ENCODE measurements around the gene BRIP1.

The BRIP1 gene

DNA sequence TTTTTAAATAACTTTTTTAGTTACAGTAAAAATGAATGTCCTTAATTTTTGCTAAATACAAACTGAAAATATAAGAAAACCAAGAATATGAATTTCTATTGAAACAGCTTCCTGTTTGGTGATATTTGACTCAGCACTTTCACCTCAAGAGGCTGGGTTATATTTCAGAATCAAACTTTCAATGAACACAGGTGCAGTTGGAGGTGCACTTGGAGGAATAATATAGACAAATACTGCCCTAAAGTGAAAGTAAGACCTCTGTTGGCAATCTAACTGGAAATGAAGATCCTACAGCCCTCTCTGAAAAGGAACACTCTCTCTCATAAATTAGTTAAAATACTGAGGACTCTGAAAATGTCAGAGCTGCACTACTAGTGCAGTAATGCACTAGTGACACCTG is 106.2 kb downstream of the BRIP1 start:
- no peak for DNase-seq (ENCODE audit: low spot score)

DNA sequence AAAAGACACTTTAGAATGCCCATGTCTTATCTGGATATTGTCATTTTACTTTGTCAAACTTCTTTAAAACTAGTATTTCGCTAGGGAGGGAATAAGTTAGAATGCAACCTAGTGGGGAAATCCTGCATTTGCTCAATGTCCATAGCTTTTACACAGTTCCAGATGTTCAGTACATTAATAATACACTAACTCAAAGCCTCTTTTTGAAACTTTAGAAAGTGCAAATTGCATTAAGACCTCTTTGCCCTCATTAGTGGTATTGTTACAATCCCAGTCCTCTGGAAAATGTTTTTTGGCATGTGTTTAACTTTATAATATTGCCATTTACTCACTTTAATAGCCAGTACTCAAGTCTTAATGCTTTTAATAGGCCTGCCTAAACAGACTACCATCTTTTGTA is 106.8 kb downstream of the BRIP1 start:
- no peak for DNase-seq (ENCODE audit: low spot score)

GRCh38 chr17:61755668-61756067 is 107.7 kb downstream of the BRIP1 start:
- DNase-seq (ENCODE audit: low spot score), result no peak

- no peak for DNase-seq (ENCODE audit: low spot score)
Observed at GRCh38 chr17:61755078-61755477, 108.2 kb downstream of the BRIP1 start.

DNA sequence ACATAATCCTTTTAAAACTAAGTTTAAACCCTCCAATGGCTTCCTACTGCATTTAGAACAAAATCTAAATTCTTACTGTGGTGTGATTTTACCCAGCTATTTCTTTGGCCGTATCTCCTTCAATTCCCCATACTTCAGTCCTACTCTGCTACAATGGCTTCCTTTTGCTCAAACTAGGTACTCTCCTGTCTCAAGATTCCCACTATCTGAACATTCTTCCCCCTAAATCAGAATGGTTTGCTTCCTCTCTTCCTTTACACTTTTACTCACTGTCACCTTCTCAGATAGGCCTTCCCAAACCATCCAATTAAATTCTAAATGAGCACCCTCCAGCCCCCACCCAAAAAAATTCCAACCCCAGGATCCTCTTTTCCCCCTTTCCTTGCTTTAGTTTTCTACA is 109.2 kb downstream of the BRIP1 start:
- DNase-seq (ENCODE audit: low spot score), result no peak

DNA sequence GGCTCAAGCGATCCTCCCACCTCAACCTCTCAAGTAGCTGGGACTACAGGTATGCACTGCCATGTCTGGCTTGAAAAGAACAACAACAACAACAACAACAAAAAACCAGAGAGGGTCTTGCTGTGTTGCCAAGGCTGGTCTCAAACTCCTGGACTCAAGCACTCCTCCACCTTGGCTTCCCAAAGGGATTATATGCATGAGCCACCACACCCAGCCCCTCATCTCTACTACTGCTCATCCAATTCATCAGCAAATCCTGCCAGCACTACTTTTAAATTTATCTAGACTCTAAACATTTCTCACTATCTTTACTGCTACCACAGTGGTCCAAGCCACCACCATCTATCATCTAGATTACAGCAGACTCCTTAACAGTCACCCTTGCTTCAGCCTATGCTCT is 109.6 kb downstream of the BRIP1 start:
- DNase-seq (ENCODE audit: low spot score), result no peak

DNA sequence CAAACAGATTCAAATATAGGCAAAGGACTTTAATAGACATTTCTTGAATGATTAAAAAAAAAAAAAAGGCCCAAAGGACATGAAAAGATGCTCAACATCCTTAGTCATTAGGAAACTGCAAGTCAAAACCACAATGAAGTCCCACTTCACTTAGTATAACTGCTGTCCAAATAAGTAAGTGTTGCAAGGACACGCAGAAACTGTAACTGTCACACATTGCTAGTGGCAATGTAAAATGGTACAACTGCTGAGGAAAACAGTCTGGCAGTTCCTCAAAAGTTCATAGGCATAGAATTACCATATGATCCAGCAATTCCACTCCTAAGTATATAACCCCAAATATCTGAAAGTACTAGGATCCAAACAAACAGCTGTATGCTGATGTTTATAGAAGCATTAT is 112.7 kb downstream of the BRIP1 start:
- no peak for DNase-seq (ENCODE audit: low spot score)

- no peak for DNase-seq (ENCODE audit: low spot score)
Observed at GRCh38 chr17:61749823-61750404, 113.4 kb downstream of the BRIP1 start.

DNA sequence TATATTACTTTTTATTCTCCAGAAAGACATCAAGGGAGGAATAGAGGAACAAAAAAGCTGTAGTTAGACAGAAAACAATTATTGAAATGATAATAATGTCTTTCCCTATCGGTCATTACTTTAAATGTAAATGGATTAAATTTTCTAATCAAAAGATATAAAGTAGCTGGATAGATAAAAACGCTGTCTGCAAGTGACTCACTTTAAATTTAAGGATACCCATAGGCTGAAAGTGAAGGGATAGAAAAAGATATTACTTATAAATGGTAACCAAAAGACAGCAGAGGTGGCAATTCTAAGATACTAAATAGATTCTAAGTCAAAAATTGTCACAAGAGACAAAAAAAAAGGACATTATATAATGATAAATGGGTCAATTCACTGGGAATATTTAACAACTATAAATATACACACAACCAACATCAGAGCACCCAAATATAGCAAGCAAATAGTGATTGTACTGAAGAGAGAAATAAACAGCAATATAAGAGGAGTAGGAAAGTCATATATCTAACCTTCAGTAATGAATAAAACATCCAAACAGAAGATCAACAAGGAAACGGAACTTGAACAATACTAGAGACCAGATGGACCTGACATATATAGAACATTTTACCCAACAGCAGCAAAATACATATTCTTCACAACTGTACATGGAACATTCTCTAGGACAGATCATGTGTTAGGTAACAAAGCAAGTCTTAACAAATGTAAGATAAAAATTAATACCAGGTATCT is 116.9 kb downstream of the BRIP1 start:
- no peak for DNase-seq (ENCODE audit: low spot score)

GRCh38 chr17:61744804-61745203 is 118.5 kb downstream of the BRIP1 start:
- no peak for DNase-seq (ENCODE audit: low spot score)

GRCh38 chr17:61744252-61744651 is 119.1 kb downstream of the BRIP1 start:
- no peak for DNase-seq (ENCODE audit: low spot score)

DNA sequence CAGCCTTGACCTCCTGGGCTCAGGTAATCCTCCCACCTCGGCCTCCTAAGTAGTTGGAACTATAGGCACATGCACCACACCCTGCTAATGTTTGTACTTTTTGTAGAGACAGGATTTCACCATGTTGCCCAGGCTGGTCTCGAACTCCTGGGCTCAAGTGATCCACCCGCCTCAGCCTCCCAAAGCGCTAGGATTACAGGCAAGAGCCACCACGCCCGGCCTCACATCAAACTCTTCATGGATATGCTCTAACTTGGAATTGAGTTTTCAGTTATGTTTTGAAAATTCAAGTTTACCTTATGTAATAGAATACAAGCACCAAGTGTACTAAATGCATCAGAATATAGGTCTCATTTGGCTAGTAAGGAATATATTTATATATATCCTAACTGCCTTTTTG is 119.6 kb downstream of the BRIP1 start:
- no peak for DNase-seq (ENCODE audit: low spot score)

DNA sequence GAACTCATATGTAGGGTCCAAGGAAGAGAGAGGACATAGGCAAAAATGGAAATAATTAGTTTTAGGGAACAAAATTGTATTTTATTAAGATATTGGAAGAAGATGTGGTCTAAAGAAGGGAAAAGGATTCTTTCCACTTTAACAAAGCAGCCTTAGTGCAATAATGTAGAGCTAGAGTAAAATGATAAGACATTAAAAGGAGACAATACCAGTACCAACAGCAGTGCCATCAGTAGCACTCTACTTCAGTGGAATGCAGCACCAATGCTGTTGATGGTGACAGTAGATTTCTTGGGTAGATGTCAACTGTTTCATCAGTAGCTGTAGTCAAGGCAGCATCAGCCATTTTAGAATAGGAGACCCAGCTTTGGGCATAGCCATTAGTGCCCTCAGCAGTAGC is 124.3 kb downstream of the BRIP1 start:
- no peak for DNase-seq (ENCODE audit: low spot score)

GRCh38 chr17:61738249-61738648 is 125.1 kb downstream of the BRIP1 start:
- DNase-seq (ENCODE audit: low spot score), result no peak

GRCh38 chr17:61737820-61738219 is 125.5 kb downstream of the BRIP1 start:
- no peak for DNase-seq (ENCODE audit: low spot score)

DNA sequence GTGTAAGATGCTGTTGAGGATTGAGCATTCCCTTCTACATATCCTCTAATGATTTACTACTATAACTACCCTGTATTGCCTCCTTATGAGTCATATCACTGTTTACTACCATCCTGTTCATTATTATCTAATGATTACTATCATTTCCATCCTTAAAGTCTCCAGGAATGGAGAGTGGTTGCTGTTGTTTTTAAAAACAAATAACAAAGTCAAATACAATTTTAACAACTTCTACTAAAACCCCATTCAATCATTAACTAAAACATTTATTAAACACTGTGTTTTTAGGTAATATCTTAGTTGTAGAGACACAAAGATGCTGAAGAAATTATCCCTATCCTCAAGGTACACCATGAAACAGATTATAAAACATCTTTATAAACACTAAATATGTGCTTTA is 126.9 kb downstream of the BRIP1 start:
- no peak for DNase-seq (ENCODE audit: low spot score)

DNA sequence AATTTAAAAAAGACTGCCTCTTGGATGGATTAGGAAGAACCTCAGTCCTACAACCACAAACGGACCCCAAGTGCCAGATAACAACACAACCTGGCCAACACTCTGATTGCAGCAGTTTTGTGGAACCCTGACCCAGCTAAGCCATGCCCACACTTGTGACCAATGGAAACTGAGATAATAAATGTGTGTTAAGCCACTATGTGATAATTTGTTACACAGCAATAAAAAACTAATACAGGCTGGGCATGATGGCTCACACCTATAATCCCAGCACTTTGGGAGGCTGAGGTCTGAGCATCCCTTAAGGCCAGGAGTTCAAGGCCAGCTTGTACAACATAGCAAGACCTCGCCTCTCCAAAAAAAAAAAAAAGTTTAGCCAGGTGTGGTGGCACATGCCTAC is 127.5 kb downstream of the BRIP1 start:
- DNase-seq (ENCODE audit: low spot score), result no peak

- no peak for DNase-seq (ENCODE audit: low spot score)
Observed at GRCh38 chr17:61734466-61734865, 128.9 kb downstream of the BRIP1 start.

DNA sequence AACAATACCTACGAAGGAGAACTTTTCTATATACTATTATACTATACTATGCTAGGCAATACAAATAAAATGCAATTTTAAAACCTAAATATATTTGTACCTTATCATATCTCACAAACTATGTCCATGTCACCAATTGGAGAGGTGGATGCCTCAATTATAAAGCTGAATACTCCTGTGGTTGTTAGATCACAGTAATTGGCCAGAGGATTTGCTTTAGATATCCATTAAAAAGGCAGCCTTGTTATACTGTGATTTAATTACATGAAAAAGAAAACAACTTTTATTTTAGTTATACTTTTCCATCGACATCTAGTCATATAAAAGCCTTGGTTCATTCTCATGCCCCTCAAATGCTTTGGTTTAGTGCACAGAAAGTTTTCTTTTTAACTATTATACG is 129.3 kb downstream of the BRIP1 start:
- DNase-seq (ENCODE audit: low spot score), result no peak

- no peak for DNase-seq (ENCODE audit: low spot score)
Observed at GRCh38 chr17:61733021-61733420, 130.3 kb downstream of the BRIP1 start.

DNA sequence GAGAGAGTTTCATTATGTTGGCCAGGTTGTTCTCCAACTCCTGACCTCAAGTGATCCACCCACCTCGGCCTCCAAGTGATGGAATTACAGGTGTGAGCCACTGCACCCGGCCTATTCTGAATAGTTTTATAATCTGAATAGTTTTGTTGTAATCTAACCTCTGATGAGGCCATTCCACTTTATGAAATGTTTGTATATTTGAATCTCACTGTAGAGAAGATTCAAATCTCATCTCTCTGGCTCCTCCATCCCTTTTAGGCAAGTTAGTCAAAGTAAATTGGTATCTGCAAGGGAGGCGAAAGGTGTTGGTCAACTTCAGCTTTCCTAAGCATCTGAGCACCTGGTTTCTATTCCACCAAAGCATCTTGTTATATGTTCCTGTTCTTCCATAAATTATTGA is 131.2 kb downstream of the BRIP1 start:
- DNase-seq (ENCODE audit: low spot score), result no peak

- no peak for DNase-seq (ENCODE audit: low spot score)
Observed at GRCh38 chr17:61731330-61731729, 132.0 kb downstream of the BRIP1 start.

GRCh38 chr17:61729690-61730268 is 133.5 kb downstream of the BRIP1 start:
- no peak for DNase-seq (ENCODE audit: low spot score)
